Activated naive CD4-positive, alpha-beta T cell treated with anti-CD3 and anti-CD28 coated beads, Interleukin-2, amount 50 U/mL, for 16 hours (primary cell): ENCODE measurements around the gene TRIO.
"Not testable (repeated sequence)": the region's sequence is repeated elsewhere in the genome, so short reads cannot be mapped to it uniquely, and the experiment has no call there.

Experiments used
- DNase-seq: peaks from one replicate; pipeline ENCODE4 v3.0.0-alpha.2; 2020

The TRIO gene

GRCh38 chr5:14424011-14424685, 281.0 kb downstream of the TRIO start:
- DNase-seq = no peak

DNA sequence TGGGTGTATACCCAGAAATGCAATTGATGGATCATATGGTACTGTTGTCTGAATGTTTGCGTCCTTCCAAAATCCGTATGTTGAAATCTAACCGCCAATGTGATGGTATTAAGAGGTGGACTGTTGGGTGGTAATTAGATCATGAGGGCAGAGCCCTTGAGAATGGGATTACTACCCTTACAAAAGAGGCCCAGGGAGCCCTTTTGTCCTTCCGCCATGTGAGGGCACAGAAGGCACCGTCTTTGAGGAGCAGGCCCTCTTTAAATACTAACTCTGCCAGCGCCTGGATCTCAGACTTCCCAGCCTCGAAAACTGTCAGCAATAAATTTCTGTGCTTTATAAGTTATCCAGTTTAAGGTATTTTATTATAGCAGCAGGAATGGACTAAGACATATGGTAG, 282.4 kb downstream of the TRIO start:
- no peak for DNase-seq

DNA sequence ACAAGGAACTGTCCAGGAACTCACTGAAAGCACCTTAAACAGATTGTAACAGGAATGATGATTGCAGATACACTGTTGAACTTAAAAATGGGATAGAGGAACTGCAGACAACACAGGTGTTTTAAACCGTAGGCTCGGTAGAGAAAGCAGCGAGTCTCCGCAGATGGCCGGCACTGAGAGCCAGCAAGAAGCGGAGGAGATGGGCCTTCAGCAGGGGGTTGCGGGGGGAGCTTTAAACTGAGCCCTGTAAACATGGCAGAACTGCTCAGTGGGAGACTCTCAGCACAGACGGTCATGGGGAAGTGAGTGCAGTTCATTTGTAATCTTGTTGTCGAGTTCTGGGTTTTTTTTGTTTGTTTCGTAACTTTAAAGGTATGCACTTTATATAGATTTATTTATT, 283.4 kb downstream of the TRIO start:
- no peak for DNase-seq

GRCh38 chr5:14428302-14429081, 285.4 kb downstream of the TRIO start:
- no peak for DNase-seq

DNA sequence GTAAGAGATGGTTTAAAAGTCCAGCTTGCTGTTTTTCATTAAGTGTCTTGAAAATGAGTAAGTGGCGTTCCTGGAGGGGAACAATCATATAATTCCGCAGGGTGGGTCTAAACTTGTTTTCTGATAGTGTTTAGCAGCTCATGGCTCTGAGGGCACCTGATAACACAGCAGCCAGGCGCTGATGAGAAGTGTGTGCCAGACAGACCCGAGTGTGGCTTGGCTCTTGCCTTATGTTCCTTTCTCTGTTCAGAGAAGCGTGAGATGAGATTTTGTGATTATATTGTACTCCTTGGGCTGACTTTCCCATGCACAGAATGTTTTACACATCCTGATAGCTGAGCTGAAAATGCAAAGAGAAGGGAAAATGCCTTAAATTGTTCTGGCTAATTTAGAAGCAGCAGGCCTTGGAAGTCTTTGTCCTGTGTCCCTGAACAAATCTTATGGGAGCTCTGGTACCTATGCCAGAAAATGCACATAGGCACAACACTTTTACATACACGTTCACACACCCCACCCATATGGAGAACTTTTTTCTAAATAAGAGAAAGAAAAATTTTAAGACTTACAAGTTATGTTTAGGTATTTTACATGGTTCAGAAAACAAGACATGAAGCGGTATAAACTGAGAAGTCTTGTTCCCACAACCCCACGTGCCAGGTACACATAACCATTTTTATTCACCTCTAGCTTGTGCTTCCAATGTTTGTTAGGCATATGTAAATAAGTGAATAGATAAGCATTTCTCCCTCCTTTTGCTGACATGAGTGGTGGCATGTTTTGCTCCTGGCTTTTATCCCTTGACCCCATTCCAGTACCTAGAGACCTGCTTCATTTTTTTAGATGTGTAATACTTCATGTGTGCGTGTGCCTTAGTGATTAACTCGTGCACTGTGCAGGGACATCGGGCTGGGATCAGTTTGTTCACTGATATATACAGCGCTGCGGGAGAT, 286.2 kb downstream of the TRIO start:
- DNase-seq = no peak

- no peak for DNase-seq
These were observed 288.4 kb downstream of the TRIO start for GRCh38 chr5:14431534-14431933.

DNA sequence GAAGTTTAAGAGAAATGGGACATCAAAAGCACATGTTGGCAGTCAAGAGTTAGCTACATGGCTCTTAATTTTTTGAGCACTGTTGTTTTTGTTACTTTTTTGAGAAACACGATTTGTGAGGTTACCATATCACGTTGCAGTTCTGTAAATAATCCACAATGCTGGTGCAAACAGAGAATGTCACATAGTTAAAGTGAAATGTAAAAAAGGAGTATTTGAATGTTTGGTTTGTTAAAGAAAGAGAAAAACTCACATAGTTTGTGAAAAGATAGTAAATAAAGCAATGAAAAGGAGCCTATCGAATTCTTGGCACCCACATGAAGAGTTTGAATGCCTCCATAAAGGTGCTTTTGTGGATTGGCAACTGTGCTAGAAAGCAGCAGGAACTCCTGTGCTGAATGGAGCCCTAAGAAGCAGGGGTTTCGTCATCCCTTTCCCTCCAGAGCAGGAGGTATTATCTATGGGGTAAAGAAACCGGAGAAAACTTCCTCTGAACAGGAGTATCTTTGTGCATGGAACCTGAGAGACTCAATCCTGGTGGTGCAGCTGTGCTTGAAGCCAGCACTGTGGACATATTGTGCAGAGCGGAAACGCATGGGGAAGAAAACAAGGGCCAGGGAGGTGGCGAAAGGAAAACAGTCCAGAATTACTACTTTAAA, 289.9 kb downstream of the TRIO start:
- no peak for DNase-seq

- DNase-seq = no peak
These were observed 292.3 kb downstream of the TRIO start for GRCh38 chr5:14435481-14435880.

GRCh38 chr5:14436122-14436521, 293.0 kb downstream of the TRIO start:
- not testable (repeated sequence) for DNase-seq

DNA sequence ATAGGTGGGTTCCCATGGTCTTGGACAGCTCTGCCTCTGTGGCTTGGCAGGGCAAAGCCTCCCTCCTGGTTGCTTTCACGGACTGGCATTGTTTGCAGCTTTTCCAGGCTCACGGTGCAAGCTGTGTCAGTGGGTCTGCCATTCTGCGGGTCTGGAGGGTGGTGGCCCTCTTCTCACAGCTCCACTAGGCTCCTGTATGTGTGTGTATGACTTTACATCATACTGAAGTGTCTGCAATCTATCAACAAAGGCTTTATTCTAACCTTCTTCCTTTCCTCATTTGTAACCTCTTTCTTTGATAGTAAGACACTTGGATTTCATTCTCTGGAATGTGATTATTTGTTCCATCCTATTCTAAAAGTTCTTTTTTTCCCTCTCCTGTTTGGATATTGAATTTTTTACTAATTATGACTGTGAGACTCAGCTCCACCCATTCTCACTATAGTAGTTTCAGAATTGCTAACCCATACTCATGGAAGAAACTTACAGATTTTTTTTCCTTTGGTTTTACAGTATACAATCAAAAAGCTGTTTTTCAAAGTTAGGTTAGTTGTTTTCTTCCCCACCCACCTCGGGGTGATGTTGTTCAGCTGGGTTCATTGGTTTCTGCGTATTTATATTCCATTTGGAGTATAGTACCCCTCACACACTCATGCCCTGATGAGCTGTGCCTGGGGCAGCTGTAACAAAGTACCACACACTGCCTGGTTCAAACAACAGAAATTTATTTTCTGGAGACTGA, 293.8 kb downstream of the TRIO start:
- DNase-seq = no peak

DNA sequence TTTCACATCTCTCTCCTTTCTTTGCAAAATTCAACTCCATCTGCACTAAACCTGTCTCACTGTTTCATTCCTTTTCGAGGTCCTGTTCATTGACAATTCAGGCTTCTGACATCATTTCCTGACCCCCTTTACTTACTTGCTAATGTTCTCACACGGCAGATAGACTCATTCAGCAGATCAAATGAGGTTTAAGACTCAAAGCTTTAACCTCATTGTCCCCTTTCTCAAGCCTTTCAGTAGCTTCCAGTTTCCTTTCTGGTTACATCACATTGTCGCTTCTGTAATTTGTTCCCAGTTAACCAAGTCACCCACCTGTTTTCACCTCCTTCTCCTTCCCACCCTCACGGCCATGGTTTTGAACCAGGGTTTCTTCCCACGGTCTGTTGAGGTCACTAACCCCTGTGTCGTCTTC, 295.1 kb downstream of the TRIO start:
- no peak for DNase-seq

DNA sequence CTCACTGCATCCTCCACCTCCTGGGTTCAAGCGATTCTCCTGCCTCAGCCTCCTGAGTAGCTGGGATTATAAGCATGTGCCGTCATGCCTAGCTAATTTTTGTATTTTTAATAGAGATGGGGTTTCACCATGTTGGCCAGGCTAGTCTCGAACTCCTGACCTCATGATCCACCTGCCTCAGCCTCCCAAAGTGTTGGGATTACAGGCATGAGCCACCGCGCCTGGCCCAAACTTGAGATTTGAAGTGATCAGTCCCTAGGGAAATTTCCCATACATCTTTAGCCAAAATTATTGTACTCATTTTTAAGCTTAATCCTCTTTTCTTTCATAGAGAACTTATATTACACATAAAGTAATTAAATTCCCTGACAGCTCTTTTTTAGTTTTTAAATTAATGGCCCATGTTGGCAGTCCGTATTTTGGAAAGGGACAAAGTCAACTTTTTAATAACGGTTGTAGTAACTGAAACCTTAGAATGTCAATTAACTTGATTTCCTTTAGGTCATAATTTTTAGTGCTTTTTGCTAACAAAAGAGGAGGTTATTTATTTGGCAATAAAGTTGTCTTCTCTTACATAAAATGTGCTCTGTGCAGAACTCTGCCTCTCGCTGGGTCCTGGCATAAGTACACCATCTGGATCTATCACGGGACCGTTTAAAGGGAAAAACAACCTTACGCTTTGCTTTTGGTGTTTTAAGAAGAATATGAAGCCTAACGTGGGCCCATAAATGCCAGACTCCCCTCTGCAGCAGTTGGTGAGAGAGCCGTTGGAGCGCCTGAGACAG, 296.1 kb downstream of the TRIO start:
- no peak for DNase-seq

- no peak for DNase-seq
These were observed 297.1 kb downstream of the TRIO start for GRCh38 chr5:14440223-14440581.

DNA sequence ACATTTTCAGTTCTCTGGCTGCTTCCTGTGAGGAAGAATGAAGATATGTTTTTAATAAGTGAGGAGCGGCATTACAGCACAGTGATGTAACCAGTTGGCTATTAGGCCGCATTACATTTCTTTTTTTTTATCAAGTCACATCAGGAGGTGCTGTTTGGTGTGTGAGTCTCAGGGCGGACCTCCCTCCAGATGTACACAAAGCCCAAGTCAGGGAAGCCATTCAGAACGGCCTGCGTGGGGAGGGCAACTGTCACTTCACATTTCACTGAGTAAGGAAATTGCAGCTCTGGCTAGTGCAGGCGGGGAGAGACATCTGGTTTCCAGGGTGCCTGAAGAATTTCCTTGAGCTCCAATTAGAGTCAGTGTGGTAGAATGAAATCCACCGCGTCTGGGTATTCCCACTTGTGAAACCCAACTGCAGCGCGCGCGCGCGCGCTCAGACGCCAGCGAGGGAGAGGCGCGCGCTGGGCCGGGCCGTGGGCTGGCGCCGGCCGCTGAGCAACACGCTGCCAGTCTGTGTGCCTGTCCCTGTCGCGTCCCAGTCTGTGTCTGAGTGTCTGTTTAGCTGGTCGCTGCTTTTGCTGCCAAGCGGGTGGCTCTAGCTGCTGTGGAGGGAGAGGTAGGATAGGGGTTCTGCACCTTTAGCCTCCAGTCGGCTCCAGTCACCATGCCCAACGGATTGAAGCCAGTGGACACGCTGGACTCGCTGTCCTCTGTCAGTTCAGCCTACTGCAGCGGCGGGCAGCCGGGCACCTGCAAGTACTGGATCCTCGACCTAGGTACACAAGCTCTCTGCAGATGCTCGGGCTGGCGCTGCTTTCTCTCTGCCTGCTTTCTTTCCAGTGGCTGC, 297.7 kb downstream of the TRIO start:
- DNase-seq = no peak

DNA sequence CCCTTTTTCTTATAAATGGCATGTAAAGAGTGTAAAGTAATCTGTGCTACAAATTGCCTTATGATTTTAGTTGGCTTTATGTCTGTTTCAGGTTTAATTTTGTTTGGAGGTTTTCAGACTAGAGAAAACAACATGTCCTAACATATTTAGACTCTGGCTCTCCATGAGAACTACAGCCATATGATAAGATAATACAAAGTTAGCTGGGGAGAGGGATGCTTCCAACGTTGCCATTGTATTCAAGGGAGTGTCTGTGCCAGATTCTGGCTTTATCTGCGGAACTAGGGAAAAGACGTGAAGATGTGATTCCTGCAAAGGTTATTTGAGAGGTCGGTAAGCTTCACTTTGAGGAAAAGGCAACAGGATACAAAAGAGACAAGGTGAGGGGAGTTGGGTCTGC, 298.5 kb downstream of the TRIO start:
- DNase-seq = no peak

GRCh38 chr5:14442536-14442935, 299.4 kb downstream of the TRIO start:
- no peak for DNase-seq

DNA sequence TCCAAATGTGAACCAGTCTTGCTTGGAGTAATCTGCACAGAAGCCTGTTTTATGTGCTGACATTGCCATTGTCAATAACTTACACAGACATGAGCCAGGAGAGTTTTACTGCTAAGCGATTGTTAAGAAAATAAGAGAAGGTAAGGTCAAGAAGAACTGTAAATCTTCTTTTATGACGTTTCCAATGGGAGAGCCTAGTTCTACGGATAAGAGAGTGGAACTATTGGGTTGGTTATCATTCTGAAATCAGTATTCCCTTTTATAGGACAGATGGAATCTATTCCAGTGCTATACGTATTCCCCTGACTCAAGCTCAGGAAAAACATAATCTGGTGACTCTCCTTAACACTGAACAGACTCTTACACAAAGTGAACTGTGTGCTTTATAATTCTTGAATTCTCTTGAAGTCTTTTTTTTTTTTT, 300.5 kb downstream of the TRIO start:
- no peak for DNase-seq

DNA sequence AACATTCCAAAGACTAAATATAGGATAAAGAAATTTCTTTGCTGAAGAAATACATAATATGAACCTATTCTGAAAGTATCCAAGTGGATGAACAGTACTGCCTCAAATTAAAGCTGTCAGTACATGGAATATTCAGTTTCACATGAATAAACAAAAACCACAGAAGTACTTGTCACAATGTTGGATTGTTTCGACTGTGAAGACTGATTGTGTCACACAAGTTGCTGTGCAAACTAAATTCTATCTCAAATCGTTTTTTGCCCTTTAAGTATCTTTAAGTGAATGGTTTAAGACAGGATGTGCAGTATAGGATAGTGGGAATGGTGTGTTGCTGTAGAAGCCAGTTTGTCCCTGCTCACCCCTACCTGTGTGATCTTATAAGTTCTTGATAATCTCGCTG, 301.0 kb downstream of the TRIO start:
- DNase-seq = no peak

- no peak for DNase-seq
These were observed 301.9 kb downstream of the TRIO start for GRCh38 chr5:14445013-14445412.

DNA sequence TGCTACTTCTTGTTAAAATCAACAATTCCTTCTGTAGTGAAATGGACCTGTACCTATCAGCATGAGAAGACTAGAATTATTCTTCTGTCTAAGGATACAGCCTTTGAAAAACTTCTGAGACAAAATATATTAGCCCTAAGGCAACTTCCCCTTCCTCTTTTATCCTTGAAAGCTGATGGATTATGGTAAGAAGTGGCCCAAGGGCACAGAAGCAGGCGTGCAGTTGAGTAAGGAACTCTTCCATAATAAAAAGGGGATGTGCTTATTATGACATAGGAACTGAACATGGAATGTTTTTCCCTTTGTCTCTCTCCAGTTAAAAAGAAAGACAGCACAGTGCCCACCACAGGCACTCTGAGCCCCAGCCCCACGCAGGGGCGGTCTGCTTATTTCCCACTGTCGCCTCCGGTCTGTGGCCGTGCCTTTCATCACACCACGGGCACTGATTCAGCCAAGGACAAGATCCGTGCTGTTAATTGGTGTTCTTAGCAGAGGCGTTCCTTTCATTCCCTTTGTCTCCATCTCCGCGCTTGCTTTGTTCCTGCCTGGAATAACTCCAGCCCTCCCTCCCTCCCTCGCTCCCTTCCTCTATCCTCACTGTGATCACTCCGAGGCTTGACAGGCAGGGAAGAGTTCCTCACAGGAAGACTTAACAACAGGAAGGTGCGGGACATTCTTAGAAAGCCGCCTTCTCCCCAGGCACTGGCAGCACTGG, 302.6 kb downstream of the TRIO start:
- no peak for DNase-seq
